ENCODE data around the gene RNASE4.
"Not testable (repeated sequence)": the region's sequence is repeated elsewhere in the genome, so short reads cannot be mapped to it uniquely, and the experiment has no call there.

Gene RNASE4

DNA sequence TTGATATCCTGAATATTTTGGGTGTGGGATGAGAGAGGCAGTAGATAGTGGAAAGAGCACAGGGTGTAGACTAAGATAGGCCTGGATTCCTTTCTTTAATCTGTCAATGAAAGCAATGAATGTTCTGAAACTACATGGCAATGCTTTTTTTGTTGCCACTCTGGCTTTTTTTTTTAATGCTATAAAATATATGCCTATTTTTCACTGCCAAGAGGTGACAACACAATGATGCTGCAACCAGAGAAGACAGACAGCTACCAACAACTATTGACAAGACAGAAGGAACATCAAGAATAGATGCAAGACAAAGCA lies 13.6 kb downstream of the RNASE4 start:
- DNase-seq (ENCODE audit: low read depth, low spot score), result no peak

DNA sequence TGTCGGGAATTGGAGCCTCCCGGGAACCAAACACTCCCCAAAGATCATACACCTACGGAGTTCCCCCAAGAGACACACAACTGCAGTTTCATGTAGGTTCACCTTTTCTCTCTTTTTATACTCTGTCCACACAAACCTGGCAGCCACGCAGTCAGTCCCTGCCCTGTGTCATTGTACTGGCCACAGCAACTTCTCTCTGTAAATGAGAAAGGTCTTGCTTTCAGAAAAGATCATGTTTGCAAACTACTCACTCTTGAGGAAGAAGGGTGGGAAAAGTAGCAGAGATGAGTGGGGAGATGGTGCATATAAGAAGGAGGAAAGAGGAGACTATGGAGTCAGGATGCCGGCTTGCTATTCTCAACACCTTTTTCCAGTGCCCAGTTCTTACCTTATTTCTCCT lies 14.6 kb downstream of the RNASE4 start:
- DNase-seq (ENCODE audit: low read depth, low spot score), result no peak

DNA sequence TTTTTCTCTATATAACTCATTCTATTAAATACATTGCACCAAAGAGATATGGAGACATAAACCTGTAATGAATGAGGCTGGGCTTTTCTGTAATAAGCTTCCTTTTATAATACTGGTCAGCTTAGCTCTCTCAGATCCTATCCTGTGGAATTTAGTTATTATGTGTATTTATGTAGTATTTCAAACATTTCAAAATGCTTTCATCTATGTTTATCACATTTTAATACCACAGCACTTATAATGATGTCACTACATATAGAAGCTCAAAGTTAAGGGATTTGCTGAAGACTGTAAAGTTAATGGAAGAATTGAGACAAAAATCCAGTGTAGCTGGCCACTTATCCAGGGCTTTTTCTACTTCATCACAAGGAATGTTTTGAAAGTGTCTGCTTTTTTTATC lies 15.6 kb downstream of the RNASE4 start:
- DNase-seq (ENCODE audit: low read depth, low spot score), result no peak

DNA sequence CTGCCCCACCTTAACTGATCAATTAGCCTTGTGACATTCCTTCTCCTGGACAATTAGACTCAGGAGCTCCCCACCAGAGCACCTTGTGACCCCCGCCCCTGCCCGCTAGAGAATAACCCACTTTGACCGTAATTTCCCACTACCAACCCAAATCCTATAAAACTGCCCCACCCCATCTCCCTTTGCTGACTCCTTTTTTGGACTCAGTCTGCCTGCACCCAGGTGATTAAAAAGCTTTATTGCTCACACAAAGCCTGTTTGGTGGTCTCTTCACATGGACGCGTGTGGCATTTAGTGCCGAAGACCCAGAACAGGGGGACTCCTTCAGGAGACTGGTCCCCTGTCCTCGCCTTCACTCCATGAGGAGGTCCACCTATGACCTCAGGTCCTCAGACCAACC lies 16.6 kb downstream of the RNASE4 start:
- not testable (repeated sequence) for DNase-seq (ENCODE audit: low read depth, low spot score)

DNA sequence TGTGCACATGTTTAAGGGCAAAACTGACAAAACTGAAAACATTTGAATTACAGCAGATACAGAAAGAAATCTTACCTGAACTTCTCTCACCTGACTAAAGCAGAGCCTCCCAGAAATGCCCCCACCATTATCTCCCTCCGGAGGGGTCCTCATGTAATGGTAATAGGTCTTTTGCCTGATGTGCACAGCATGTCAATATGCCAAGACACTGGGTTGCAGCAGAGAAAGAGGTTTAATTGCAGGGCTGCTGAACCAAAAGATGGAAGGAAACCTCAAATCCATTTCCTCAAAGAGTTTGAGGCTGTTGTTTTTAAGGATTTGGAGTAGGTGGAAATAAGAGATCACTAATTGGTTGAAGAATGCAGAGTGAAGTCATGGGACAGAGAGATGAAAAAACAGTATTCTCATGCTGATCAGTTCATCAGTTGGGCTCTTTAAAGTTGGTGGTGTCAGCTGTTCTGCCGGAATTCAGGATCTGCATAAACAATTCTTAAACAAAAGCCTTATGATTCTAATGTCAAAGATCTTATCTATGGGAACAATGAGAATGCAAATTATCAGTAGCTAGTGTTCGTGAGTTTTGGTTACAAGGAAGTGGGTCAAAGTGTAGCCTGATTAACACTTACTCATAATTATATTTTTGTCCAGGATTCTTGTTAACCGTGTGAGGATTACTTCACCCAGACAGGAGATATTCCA lies 22.4 kb downstream of the RNASE4 start:
- no peak for DNase-seq (ENCODE audit: low read depth, low spot score)

DNA sequence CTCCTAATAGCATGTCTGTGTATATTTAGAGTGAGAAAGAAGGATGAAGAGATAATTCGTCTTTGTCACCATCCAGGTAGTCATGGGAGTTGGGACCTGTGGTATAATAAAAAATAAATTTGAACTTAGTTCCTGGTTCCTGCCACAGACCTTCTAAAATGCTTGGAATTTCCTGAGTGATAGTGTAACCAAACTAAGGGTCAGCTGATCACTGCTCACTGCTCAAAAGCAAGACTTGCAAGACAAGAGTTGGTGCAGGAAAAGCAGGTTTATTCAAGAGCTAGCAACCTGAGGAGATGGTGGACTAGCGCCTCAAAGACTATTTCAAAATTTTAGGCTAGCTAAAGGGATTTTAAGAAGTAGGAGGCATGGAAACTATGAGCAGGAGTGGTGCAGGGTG lies 23.3 kb downstream of the RNASE4 start:
- DNase-seq (ENCODE audit: low read depth, low spot score), result no peak

DNA sequence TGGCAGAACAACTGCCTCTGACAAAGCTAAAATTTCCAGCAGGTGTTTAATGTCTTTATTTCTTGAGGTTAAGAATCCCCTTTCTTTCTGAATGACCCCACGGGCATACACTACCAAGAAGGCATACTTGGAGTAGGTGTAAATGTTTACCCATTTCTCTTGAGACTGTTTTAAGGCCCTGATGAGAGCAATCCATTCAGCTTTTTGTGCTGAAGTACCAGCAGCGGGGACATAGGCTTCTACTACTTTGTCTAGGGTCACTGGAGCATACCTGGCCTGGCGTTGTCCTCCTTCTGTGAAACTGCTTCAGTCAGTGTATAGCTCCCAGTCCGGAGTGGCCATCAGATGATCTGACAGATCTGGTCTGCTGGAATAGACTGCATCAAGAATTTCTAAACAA lies 26.9 kb downstream of the RNASE4 start:
- DNase-seq (ENCODE audit: low read depth, low spot score), result no peak

DNA sequence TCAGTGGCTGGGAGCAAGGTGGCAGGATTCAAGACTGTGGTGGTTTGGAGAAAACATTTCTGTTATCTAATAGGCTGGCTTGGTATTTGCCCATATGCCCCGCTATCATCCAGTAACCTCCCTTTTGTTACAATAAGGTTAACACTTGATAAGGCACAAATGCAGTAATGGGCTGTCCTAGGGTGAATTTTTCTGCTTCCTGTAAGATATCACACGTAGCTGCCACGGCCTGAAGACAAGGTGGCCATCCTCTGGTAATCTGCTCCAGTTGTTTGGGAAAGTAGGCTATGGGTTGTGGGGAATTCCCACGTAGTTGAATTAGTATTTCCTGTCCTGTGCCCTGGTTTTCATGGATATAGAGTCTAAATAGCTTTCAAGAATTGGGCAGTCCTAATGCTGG lies 27.3 kb downstream of the RNASE4 start:
- no peak for DNase-seq (ENCODE audit: low read depth, low spot score)

DNA sequence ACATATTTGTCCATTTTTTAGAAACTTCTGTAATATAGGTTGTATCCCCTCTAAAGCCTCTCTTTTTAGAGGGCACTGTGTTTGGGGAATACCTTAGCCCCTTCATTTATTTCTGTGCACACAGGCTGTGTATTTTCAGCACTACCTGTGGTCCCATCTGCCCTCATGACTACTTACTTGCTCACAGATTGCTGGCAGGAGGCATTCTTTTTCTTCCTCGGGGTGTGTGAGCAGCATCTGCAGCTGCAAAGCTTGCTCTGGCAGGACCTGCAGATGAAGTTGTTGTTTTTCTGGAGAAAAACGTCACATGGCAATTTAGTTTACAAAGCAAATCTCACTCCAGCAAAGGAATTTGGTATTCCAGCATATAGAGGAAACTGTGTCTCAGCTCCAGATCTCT lies 28.5 kb downstream of the RNASE4 start:
- DNase-seq (ENCODE audit: low read depth, low spot score), result no peak

DNA sequence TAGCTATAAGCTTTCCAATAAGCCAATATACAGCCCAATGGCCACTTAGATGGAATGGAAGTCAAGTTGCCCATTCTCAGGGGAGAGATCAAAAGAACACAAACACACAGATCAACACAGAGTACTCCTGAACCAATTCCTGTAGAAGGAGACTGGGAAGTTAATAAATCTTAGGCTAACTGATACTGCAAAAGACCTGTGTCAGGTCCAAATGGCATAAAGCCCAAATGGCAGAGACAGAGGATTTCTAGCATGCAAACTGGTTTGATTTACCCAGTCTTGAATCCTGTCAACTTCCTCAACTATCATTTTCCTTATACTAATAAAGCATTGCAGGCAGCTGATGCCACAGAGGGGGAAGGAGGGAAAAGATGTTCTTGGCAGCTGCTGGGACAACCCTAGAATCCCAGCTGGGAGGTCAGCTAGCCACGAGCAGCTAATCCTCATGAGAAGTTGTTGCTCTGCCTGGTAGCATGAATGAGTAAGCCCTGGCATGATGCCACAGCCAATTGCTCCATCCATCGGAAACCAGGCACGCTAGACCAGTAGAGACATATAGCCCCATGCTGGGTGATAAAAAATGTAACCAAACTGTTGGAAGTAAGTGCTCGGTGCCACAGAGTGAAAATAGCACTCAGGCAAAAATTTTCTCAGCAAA lies 30.4 kb downstream of the RNASE4 start:
- DNase-seq (ENCODE audit: low read depth, low spot score), result no peak

DNA sequence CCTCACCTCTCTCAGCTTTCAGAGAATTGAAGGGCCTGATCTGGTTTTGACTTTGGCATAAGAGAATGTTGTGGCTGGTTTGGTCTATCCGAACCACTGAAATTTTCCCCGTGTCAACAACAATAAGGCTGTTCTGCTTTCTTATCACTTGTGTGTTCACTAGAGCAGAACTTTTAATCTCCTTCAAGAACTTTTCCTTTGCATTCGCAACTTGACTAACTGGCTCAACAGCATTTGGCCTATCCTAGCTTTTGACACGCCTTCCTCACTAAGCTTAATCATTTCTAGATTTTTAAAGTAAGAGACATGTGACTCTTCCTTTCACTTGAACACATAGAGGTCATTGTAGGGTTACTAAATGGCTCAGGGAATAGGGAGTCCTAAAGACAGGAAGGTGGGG lies 35.4 kb downstream of the RNASE4 start:
- DNase-seq (ENCODE audit: low read depth, low spot score), result no peak

DNA sequence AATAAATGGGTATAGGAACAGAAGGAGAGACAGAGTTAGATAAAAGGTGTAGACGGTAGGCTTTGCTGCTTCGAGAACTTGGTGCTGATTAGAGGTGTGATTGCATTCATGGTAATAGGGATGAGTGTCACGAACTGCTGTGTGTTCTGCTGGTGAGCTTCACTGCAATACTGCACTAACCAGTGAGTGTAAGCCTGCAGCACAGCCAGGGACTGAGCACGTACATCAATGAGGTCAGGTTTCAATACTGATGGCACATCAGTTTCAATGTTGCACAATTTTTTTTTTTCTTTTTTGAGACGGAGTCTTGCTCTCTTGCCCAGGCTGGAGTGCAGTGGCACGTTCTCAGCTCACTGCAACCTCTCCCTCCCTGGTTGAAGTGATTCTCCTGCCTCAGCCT lies 36.4 kb downstream of the RNASE4 start:
- no peak for DNase-seq (ENCODE audit: low read depth, low spot score)

DNA sequence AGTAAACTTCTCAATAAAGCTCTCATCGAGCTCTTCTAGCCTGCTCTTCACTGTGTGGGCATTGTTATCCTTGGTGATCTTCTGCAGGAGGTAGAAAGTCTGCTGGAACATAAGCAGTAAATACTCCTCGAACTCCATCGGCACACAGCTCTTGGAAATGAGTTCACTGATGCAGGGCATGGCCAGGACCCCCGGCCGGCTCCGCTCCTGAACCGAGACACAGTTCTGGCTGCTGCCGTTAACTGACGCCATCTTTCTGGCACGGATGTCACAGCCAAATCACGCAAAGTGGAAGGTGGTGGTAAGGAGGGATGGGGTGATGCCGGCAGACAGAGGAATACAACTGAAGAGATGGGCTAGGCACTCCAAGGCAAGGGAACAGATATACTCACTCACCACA lies 37.7 kb downstream of the RNASE4 start:
- DNase-seq (ENCODE audit: low read depth, low spot score), result no peak

DNA sequence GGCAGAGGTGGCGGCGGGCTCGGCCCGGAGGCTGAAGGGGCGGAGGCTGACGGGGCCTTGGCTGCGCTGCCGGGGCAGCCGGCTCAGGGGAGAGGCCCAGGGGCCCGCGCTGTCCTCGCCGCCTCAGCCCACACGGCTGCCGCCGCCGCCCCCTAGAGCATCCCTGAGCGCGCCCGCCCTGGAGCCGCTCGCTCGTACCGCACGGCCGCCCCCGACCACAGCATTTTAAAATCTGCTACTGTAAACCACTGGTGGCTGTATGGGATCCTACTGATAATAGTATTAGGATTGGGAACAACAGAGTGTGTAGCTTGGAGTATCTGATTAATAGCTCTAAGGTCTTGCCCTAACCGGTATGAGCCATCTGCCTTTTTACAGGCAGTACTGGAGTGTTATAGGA lies 39.1 kb downstream of the RNASE4 start:
- no peak for DNase-seq (ENCODE audit: low read depth, low spot score)

DNA sequence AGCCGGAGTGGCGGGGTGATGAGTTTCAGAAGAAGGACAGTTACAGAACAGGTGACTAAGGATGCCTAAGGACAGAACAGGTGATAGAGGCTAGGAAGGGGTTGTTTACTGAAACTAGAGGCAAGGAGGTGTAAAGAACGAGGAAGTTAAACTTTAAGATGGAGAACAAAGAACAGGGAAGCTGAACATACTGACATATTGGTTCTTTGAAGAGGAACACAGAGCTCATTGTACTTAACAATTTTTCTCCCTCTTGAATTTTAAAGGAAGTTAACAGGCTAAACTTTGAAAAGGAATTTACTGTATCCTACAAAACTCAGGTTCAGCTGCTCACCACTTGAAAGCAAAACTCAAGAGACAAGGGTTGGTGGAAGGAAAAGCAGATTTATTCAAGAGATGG lies 41.8 kb downstream of the RNASE4 start:
- not testable (repeated sequence) for DNase-seq (ENCODE audit: low read depth, low spot score)

DNA sequence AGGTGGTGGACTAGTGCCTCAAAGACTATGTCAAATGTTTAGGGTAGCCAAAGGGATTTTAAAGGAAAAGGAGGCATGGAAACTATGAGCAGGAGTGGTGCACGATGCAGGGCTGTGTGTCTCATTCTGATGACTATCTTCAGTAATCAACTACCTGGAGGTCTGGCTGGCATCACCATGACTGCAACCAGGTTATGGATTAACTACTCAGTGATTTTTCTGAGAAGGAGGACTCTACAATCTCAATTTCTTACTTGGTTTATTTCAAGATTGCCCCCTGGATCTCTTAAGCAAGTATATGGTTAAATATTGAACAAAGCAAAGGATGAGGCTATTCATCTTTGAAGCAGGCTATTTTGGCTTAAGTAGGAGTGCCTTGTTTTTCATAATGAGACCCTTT lies 42.2 kb downstream of the RNASE4 start:
- no peak for DNase-seq (ENCODE audit: low read depth, low spot score)

DNA sequence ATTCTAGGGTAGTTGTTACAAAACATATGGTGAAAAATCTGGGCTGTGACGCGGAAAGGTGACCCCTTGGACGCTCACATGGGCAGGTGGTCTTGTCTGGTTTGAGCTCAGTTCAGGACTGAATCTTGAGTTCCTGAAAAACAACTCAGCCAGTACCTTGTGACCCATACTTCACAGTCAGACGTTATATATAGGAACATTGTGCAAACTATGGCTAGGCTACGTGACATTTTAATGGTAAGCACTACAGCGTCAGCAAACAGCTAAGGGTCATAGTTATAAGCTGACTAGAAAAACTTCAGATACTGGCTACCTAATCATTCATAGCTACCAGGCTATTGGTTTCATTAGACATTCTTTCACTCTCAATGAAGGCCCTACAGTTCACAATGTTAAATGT lies 46.5 kb downstream of the RNASE4 start:
- DNase-seq (ENCODE audit: low read depth, low spot score), result no peak

DNA sequence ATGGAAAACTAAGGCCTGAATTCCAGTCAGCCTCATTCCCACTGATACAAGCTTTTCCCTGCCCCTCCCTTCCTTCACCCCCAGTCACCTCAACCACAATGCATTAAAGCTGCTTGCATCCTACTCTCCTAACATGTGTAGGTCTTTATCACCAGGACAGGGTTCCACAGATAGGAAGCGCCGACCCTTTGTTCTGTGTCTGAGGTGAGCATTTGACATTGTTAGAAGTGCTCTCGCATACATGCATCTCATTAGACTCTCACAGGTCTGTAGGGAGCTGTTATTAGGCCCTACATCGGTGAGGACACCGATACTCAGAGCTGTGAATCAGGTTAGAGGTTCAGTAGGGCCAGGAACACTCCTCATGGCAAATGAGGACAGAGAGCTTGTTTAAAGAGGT lies 48.1 kb downstream of the RNASE4 start:
- no peak for DNase-seq (ENCODE audit: low read depth, low spot score)

DNA sequence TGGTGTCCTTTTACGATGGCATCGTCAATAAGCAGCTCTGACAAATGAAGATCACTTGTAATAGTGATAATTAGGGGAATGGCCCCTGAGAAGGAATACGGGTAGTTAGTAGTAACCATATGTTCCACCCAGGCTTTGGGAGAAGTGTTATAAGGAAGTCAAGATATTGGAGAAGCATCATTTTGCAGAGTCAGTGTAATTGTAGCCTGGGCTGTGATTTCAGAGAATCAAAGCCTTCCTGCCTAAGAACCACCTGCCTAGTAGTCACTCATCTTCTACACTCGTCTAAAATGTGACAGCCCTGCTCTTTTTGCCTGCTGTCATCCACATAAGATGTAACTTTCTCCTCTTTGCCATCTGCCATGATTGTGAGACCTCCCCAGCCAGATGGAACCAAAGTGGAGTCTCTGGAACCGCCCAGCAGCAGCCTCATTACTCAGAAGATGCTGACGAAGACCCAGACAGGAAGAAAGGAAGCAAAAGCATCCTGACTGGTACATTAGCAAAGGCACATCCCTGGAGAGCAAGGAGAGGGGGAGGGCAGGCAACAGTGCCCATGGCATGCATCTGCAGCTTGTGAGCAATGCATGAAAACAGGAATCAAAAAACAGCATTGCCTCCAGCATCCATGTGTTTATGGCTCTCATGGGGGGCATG lies 48.7 kb downstream of the RNASE4 start:
- DNase-seq (ENCODE audit: low read depth, low spot score), result no peak

DNA sequence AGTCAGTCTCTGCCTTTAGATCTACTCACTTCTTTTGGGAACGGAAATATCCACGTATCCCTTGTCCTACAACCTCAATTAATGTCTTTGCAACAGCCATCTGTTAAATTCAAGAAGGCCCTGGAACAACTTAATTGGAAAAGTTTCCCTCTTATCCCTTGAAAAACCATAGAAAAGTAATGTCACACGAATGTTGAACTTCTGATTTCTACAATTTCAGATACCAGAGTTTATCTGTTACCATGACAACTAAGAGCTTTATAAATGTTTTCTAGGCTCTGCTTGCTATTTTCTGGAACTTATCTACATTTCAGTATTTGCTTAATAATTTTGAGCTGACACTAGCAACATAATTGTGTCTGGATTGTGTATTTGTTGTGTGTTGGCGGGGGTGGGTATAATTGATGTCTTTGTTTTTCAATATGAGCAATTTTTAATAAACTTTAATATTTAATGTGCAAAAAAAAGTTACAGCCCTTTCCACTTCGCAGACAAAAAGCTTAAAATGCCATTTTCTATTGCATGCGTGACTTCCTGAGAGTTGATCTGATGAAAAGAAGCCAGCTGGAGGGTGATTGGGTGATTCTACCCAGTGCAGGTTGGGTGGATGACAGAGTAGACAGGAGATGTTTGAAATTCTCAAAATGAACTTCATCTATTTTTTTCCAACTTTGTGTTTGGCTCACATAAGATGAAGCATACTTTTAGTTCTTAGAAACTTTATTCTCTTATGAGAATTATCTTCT lies 49.5 kb downstream of the RNASE4 start:
- no peak for DNase-seq (ENCODE audit: low read depth, low spot score)

DNA sequence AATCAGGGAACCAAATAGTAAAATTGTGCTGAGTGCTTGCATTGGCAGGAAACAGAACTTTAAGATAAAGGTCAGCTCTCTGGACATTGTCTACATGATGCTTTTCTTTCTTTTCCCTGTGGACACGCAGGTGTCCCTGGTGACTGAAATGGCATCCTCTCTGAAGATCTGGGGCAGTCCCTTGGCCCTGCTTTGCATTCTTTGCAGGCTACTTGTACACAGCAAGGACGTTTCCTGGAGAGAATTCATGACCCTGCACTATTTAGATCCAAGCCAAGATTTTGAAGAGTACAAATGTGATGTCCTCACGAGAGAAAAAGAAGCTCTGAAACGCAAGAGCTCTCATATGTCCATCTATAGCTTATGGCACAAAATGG lies 50.1 kb downstream of the RNASE4 start:
- no peak for DNase-seq (ENCODE audit: low read depth, low spot score)

DNA sequence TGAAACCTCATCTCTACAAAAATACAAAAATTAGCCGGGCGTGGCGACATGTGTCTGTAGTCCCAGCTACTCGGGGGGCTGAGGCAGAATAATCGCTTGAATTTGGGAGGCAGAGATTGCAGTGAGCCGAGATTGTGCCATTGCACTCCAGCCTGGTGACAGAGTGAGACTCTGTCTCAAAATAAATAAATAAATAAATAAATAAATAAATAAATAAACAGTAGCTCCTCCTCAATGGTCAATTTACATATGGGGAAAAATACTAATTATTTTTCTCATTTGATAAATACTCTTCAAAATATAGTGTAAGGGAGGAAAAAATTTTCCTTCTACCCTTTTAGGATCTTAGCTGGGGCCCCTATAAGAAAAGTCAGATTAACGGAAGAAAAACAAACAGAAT lies 53.9 kb downstream of the RNASE4 start:
- DNase-seq (ENCODE audit: low read depth, low spot score), result not testable (repeated sequence)

DNA sequence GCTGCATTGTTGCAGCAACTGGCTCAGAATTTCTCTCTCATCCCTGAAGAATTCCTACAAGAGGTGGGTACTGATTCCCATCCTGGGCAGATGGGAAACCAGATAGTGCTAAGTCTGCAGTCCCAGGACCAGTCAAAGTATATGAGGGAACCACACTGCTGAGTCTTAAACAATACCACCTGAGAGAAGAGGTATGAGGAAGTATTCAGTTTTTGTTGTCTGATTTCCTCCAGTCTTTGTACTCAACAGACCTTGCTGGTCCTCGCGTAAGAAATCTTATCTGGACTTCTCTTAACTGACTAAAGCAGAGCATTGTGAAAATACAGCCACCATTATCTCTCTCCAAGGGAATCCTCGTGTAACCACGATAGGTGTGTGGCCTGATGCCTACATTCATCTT lies 57.8 kb downstream of the RNASE4 start:
- DNase-seq (ENCODE audit: low read depth, low spot score), result no peak
